HG03066 (cell line): ENCODE data around the gene FHIT.

Experiments
- ATAC-seq: cut with Tn5 transposase; IDR thresholded peaks from one replicate; pipeline ENCODE4 v1.9.1; 2021; ENCODE audit warnings: low read depth; ENCODE audit not compliant: unreplicated experiment

The FHIT gene

DNA sequence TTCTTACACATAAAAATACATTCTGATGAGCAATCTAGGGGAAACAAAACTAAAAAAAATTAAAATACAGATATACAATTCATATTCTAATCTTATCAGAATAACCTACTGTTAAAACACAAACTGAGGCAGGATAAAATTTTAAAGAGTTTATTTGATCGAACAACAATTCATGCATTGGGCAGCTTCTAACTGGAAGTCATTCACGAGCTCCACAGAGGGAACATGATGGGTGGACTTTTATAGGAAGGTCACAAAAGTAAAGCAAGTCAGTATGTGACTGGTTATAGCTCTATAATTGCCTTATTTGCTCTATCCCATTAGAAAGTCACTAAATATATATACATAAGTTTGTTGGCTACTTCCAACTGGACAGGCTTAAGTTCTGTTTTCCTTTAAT, 1144.0 kb downstream of the FHIT start:
- no peak for ATAC-seq

GRCh38 chr3:60102154-60102553, 1149.1 kb downstream of the FHIT start:
- ATAC-seq: no peak

DNA sequence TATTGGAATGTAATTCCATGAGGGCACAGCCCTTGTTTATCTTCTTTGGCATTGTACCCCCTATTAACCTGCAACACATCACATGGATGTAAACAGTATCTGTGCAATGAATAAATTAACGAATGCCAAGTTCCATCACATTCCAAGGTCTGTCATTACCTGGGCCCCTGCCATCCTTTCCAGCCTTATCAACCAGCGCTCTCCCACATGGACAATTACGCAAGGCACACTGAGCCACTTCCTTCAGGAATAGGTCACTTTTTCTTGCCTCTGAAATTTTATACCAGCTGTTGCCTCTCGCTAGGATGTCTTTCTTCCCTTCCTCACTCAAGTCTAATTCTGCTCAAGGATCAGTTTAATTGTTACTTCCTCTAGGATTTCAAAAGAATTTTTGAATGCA, 1149.6 kb downstream of the FHIT start:
- no peak for ATAC-seq

DNA sequence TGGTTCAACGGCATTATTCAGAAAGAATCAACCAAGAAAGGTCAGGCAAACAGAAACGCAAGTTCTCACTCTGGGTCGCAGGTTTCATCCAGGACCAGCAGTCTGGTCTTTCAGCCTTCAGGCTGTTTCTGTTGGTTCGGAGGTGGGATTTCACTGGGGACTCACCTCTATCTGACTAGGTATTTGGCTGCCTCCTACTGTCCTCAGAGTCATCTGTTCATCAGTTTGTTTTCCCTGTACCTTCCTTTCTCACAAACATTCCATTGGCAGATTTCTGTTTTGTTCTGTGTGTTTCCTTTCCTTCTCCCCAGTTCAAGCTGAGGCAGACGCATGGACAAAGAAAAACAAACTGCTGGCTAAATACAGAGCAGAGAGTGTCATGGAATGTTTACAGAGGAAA, 1154.8 kb downstream of the FHIT start:
- no peak for ATAC-seq

- ATAC-seq: no peak
Measured at GRCh38 chr3:60095930-60096329, 1155.3 kb downstream of the FHIT start.

DNA sequence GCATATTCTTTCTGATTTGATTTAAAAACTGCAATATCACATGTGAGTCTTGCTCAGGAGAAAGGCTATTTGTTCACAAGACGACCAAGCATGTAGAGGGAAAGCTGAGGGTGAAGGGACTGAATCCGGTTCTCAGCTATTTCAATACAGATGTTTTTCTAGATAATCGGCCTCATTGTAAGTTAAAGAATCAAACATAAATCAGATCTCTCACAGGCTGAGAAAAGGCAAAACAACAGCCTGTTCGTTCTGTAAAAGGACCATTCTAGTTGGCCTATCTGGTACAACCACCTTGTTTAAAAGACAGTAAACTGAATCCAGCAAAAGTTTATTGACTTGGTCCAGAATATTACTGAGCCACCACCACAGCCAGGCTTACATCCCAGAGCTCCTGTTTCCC, 1155.7 kb downstream of the FHIT start:
- no peak for ATAC-seq

GRCh38 chr3:60094392-60094947, 1156.8 kb downstream of the FHIT start:
- no peak for ATAC-seq

GRCh38 chr3:60090548-60090947, 1160.7 kb downstream of the FHIT start:
- ATAC-seq: no peak

GRCh38 chr3:60086811-60087210, 1164.4 kb downstream of the FHIT start:
- ATAC-seq: peak; percentile 65

DNA sequence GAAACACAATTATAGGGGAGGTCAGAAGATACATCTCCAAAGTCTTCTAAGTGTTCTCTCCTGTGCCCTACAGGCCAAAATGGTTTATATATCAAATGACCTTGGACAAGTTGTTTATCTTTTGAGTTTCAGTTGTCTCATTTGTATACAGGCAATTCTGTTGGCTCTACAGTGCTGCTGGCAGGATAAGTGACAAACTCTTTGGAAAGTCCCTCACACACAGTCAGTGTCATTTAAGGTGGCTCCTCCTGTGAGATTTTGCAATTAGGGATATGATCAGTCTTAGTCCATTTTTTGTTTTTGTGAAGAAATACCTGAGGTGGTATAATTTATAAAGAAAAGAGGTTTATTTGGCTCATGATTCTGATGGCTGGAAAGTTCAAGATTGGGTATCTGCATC, 1165.6 kb downstream of the FHIT start:
- no peak for ATAC-seq

GRCh38 chr3:60081381-60082095, 1169.7 kb downstream of the FHIT start:
- ATAC-seq: no peak

- no peak for ATAC-seq
Measured at GRCh38 chr3:60080648-60081047, 1170.6 kb downstream of the FHIT start.

- no peak for ATAC-seq
Measured at GRCh38 chr3:60079076-60079475, 1172.2 kb downstream of the FHIT start.

DNA sequence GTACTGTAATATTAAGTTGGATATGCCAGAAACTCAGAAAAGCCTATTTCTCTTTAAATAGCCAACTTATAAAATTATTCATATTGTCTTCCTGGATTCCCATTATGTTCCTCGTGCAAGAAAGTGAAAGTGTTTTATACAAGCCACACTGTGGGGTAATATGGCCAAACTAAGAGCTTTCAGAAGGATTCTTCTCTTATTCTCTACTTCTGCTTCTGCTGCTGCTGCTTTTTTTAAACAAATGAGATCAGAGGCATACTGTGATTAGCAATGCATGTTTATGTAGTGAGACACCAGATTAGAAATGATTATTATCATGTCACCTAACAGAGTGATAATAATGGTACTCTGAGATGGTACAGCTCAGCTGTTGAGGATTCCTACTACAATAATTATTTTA, 1174.9 kb downstream of the FHIT start:
- no peak for ATAC-seq

DNA sequence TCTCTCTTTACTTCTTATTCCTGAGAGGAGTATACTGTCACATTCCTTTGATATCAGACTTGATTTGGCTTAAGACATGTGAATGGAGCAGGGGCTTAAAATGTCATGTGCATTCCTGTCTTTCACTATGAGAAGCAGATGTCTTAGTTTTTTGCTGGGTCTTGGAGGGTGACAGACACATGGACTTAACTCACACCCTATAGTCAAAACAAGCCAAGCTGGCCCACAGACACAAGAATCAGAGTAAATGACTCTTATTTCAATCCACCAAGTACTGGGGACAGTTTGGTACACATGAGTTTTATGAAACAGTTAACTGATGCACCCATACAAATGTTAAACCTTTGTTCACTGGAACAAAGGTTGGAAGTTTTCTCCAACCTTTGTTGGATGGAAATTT, 1177.3 kb downstream of the FHIT start:
- no peak for ATAC-seq

GRCh38 chr3:60073228-60073627, 1178.0 kb downstream of the FHIT start:
- ATAC-seq: no peak

- ATAC-seq: no peak
Measured at GRCh38 chr3:60070366-60070765, 1180.9 kb downstream of the FHIT start.

DNA sequence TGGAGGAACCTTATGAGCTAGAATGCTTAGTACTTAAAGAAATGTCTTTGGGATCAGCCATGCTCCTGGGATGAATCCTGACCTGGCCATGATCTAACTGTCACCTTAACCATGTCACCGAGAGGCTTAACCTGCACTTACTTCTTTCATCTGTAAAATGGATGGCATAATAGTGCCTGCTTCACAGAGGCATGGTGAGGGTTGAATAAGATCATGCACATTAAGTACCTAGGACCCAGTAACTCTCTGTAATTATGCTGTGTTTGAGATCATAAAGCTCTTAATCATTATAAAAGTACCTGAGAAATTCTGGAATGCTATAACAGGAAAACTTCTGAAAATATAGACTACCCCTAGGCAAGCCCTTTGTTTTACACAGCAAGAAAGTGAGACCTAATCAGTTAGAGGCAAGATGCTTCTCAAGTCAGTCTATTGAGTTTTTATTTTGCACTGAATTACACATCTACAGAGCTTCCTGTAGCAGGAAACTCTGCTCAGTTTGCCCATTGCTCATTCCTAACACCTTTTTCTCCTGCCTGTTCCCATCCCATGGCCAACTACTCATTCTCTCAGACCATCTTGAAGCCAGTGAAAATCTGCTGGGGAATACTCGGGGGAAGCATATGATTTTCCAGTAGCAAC, 1185.9 kb downstream of the FHIT start:
- no peak for ATAC-seq

DNA sequence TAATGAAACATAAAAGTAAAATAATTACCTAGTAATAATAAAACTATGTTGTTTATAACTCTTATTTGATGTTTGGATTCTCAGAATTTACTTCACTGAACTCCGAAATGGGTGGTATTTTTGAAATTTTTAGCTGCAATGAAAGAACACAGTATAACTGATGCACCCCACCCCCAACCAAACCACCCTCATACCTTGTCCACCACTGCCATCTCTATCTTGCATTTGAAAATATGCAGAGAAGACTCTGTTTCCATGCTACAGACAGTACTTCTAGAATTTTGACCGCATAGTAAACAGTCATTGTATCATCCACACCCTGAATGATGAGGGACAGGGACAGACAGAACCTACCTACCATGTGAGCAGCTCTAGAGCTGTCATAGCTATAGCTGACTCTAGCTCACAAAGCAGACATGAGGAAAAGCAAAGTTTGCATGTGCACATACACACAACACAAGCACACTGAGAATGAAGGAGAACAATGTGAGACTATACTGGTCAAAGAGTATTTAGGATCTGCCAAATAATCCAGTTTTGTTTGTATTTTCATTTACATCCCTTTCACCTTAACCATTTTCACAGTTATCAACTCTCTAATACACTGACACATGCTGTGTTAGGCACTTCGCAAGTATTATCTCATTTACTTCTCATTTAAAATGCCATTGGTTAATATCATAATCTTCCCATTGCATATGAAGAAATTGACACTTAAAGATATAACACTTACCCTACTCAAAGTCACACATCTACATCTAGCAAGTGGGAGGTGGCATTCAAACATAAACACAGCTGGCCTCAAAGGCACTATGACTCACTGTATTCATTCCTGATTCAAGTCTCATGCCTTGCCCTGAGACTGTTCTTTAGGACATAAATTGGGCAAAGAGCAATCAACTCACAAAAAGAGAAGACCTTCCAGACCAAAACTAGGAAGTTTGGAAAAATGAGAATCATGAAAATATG, 1186.8 kb downstream of the FHIT start:
- ATAC-seq: no peak

DNA sequence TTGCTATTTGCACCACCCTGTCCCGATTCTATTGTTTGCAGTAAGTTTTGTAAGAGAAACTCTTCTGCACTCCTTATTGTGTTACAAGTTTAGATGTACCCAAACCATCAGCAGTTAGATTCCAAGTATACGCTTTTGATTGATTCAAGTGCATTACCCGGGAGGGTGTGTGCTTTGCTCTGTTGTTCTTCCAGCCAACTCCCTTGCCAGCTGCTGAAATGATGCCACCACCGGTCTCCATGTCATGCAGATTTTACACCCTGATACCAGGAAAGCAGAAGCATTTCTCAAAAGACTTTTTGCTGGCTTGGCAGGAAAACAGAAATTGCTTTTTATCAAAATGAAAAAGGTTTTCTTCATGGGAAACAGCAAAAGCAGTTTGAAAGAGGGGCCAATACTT, 1194.8 kb downstream of the FHIT start:
- no peak for ATAC-seq

- ATAC-seq: no peak
Measured at GRCh38 chr3:60055765-60056164, 1195.5 kb downstream of the FHIT start.
